A549 treated with dexamethasone at 1 μM for 4 hours (cell line): Measurements from ENCODE around the gene PTGFRN. TPM values are rescaled to one million over a fixed set of nuclear protein-coding genes. Genes with fewer than 3 reads are reported as not detected.

ENCODE experiments used
- total RNA-seq: library from RNA; stranded (reverse); fragments of 200-300 nt; extraction: Qiagen RNA extraction; gene quantifications from 5 replicates; pipeline ENCODE4 v1.2.3, GENCODE V29; 2022

Gene PTGFRN
- 13.8 to 15.7 TPM (median 14.5 TPM) in 5 replicates for total RNA-seq

GRCh38 chr1:116909512-116910378 is at the start of gene PTGFRN:
PTGFRN (plus strand) TSS chr1:116909916; CDS start chr1:116910204, 288 bp downstream.

GRCh38 chr1:117001254-117001927 is 91.7 kb downstream of the PTGFRN start, which contains the start of gene CD101:
CD101 (plus strand) TSS chr1:117001760; CDS start chr1:117001818, 58 bp downstream.

Other genes with a start within 250 kb of the PTGFRN start
- 13.2 to 19.3 TPM (median 18.6 TPM) in 5 replicates for gene IGSF3, start 242.2 kb upstream of the PTGFRN start, total RNA-seq
- not detected in 5 replicates for gene CD2, start 155.5 kb upstream of the PTGFRN start, total RNA-seq
- 0.14 to 0.58 TPM (median 0.49 TPM) in 5 replicates for gene CD101, start 91.8 kb downstream of the PTGFRN start, total RNA-seq
- gene TTF2, start 150.4 kb downstream of the PTGFRN start, total RNA-seq = 17.8 to 25.1 TPM (median 22.1 TPM) in 5 replicates
- 0.86 to 1.2 TPM (median 1.1 TPM) in 5 replicates for gene TRIM45, start 211.8 kb downstream of the PTGFRN start, total RNA-seq